ENCODE results near the gene NAPA. TPM values are rescaled to one million over a fixed set of nuclear protein-coding genes. Genes with fewer than 3 reads are reported as not detected.

Gene NAPA
- total and polyA plus RNA-seq, 2 donors (not counting 1 experiment from before 2014, with no cell fraction given) = 76.8 to 118 TPM

GRCh38 chr19:47475465-47475864, 39.4 kb downstream of the NAPA start:
- H3K9me3 ChIP-seq (ENCODE audit: control insufficient read depth, insufficient read depth, low read depth, low read length) = no peaks in the 10 kb centered on the region
- no peaks in the 10 kb centered on the region for H3K36me3 ChIP-seq (ENCODE audit: control insufficient read depth, insufficient read depth, low read length)
- no peak overlapping the region for H3K4me2 ChIP-seq (ENCODE audit: extremely low read depth, insufficient read depth, low read length)
- no peak for TF ChIP-seq EZH2 (IDR thresholded peaks at IDR 0.05; ENCODE audit: low read length, missing control alignments)
- no peak for TF ChIP-seq CTCF (conservative IDR thresholded peaks at IDR 0.05 in 1 of 2, IDR thresholded peaks at IDR 0.05 in 1 of 2; ENCODE audit: low read depth in 1 of 2, low read length in 2 of 2)
- H4K20me1 ChIP-seq (ENCODE audit: control insufficient read depth, extremely low read depth, insufficient read depth, low read length) = no peaks in the 10 kb centered on the region
- no peak overlapping the region for H3K27ac ChIP-seq (ENCODE audit: insufficient read depth, low read length)
- peaks cover 7% of the 10 kb centered on the region for H3K27me3 ChIP-seq (ENCODE audit: control insufficient read depth, insufficient read depth, low read length)
- no peak overlapping the region for H3K9ac ChIP-seq (ENCODE audit: insufficient read depth, low read length)
- no peak overlapping the region for H3K4me3 ChIP-seq (replicated peaks in 1 of 4; ENCODE audit: control extremely low read depth in 1 of 4, insufficient read depth in 1 of 4, low read depth in 3 of 4, low read length in 4 of 4)
- no peak overlapping the region for H2AFZ ChIP-seq (ENCODE audit: low read length)
- no peak for DNase-seq (ENCODE audit: low read depth in 2 of 2)
- no peaks in the 10 kb centered on the region for H3K79me2 ChIP-seq (ENCODE audit: control insufficient read depth, insufficient read depth, low read length)
- no peaks in the 10 kb centered on the region for H3K4me1 ChIP-seq (ENCODE audit: control insufficient read depth, extremely low read depth, insufficient read depth, low read length)

GRCh38 chr19:47473336-47473735, 41.5 kb downstream of the NAPA start:
- H3K36me3 ChIP-seq (ENCODE audit: control insufficient read depth, insufficient read depth, low read length) = no peaks in the 10 kb centered on the region
- no peaks in the 10 kb centered on the region for H4K20me1 ChIP-seq (ENCODE audit: control insufficient read depth, extremely low read depth, insufficient read depth, low read length)
- no peak overlapping the region for H3K27ac ChIP-seq (ENCODE audit: insufficient read depth, low read length)
- no peaks in the 10 kb centered on the region for H3K4me1 ChIP-seq (ENCODE audit: control insufficient read depth, extremely low read depth, insufficient read depth, low read length)
- TF ChIP-seq CTCF (conservative IDR thresholded peaks at IDR 0.05 in 1 of 2, IDR thresholded peaks at IDR 0.05 in 1 of 2; ENCODE audit: low read depth in 1 of 2, low read length in 2 of 2) = no peak
- no peak for TF ChIP-seq EZH2 (IDR thresholded peaks at IDR 0.05; ENCODE audit: low read length, missing control alignments)
- no peaks in the 10 kb centered on the region for H3K79me2 ChIP-seq (ENCODE audit: control insufficient read depth, insufficient read depth, low read length)
- no peak overlapping the region for H3K9ac ChIP-seq (ENCODE audit: insufficient read depth, low read length)
- no peak overlapping the region for H3K4me2 ChIP-seq (ENCODE audit: extremely low read depth, insufficient read depth, low read length)
- no peaks in the 10 kb centered on the region for H3K9me3 ChIP-seq (ENCODE audit: control insufficient read depth, insufficient read depth, low read depth, low read length)
- H3K4me3 ChIP-seq (replicated peaks in 1 of 4; ENCODE audit: control extremely low read depth in 1 of 4, insufficient read depth in 1 of 4, low read depth in 3 of 4, low read length in 4 of 4) = no peak overlapping the region
- no peak for DNase-seq (ENCODE audit: low read depth in 2 of 2)
- peaks cover 21% of the 10 kb centered on the region for H3K27me3 ChIP-seq (ENCODE audit: control insufficient read depth, insufficient read depth, low read length)
- H2AFZ ChIP-seq (ENCODE audit: low read length) = no peak overlapping the region

GRCh38 chr19:47471733-47472457, 43.0 kb downstream of the NAPA start, which contains the start of gene SLC8A2:
Gene SLC8A2 (minus strand): TSS chr19:47471893. CDS start chr19:47466403, 5,490 bp downstream.
- H3K4me3 ChIP-seq (replicated peaks in 1 of 4; ENCODE audit: control extremely low read depth in 1 of 4, insufficient read depth in 1 of 4, low read depth in 3 of 4, low read length in 4 of 4) = no peak within 1 kb of the TSS
- no peaks in the 10 kb centered on the region for H3K36me3 ChIP-seq (ENCODE audit: control insufficient read depth, insufficient read depth, low read length)
- H3K4me1 ChIP-seq (ENCODE audit: control insufficient read depth, extremely low read depth, insufficient read depth, low read length) = no peaks in the 10 kb centered on the region
- no peak within 1 kb of the TSS for H3K27ac ChIP-seq (ENCODE audit: insufficient read depth, low read length)
- H3K4me2 ChIP-seq (ENCODE audit: extremely low read depth, insufficient read depth, low read length) = no peak within 1 kb of the TSS
- H3K9me3 ChIP-seq (ENCODE audit: control insufficient read depth, insufficient read depth, low read depth, low read length) = no peaks in the 10 kb centered on the region
- H4K20me1 ChIP-seq (ENCODE audit: control insufficient read depth, extremely low read depth, insufficient read depth, low read length) = no peaks in the 10 kb centered on the region
- TF ChIP-seq EZH2 (IDR thresholded peaks at IDR 0.05; ENCODE audit: low read length, missing control alignments) (no peak), CTCF (conservative IDR thresholded peaks at IDR 0.05 in 1 of 2, IDR thresholded peaks at IDR 0.05 in 1 of 2; ENCODE audit: low read depth in 1 of 2, low read length in 2 of 2) (no peak)
- H3K27me3 ChIP-seq (ENCODE audit: control insufficient read depth, insufficient read depth, low read length) = peaks cover 28% of the 10 kb centered on the region
- no peak within 1 kb of the TSS for H3K9ac ChIP-seq (ENCODE audit: insufficient read depth, low read length)
- no peaks in the 10 kb centered on the region for H3K79me2 ChIP-seq (ENCODE audit: control insufficient read depth, insufficient read depth, low read length)
- no peak within 1 kb of the TSS for H2AFZ ChIP-seq (ENCODE audit: low read length)
- peak; percentile 74 to 84 for DNase-seq (ENCODE audit: low read depth in 2 of 2)
